GM21737 (cell line): ENCODE measurements around the gene ACBD3.

Source experiments
- ATAC-seq: cut with Tn5 transposase; IDR thresholded peaks from one replicate; pipeline ENCODE4 v1.9.1; 2021; ENCODE audit warnings: mild to moderate bottlenecking, moderate library complexity; ENCODE audit not compliant: unreplicated experiment

The ACBD3 gene

DNA sequence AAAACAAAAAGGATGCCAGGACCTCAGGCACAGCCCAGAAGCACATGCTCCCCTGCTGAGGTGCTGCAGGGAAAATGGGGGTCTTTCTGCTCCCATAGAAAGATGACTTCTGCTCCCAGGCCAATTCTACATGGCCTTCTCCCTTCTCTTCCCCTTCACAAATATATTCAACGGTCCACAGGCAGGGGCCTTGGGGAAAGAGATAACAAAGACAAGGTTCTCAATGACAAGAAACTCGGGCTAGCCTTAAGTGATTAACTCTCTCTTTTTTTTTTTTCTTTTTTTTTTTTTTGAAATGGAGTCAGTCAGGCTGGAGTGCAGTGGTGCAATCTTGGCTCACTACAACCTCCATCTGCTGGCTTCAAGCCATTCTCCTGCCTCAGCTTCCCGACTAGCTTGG is 69.9 kb downstream of the ACBD3 start:
- ATAC-seq: no peak

DNA sequence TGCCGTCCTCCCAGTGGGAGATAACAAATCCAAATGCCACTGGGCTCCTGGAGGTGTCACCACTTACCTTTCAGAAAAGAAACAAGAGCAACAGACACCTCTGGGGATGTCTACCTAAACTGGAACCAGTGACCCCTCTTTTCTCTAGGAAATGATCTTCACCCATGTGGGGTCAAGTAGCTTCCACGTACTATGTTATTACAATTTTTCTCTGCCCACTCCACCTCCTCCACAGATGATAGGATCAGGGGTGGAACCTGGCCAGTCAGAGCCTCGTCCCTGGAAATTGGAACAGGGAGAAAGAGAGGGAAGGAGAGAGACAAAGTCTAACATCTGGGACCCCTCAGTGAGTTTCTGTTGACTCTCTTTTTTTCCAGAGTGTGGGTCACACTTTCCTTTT is 73.9 kb downstream of the ACBD3 start:
- ATAC-seq: no peak

DNA sequence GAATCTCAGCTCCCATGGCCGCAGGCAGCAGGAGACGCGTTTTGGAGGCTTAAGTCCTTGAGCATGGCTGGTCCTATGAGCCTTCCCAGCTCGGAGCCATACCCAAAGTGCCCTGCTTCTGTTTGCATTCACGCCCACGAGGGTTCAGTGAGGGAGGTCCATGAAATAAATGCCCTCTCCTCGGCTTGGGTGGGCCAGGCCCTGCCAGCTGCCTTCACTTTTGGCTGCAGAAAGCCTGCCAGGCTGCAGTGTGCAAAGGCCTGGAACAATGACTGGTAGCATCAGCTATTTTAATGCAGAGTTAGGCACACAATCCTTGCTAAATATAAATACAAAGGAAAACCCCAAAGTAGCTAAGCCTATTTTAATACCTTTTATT is 74.7 kb downstream of the ACBD3 start:
- no peak for ATAC-seq

DNA sequence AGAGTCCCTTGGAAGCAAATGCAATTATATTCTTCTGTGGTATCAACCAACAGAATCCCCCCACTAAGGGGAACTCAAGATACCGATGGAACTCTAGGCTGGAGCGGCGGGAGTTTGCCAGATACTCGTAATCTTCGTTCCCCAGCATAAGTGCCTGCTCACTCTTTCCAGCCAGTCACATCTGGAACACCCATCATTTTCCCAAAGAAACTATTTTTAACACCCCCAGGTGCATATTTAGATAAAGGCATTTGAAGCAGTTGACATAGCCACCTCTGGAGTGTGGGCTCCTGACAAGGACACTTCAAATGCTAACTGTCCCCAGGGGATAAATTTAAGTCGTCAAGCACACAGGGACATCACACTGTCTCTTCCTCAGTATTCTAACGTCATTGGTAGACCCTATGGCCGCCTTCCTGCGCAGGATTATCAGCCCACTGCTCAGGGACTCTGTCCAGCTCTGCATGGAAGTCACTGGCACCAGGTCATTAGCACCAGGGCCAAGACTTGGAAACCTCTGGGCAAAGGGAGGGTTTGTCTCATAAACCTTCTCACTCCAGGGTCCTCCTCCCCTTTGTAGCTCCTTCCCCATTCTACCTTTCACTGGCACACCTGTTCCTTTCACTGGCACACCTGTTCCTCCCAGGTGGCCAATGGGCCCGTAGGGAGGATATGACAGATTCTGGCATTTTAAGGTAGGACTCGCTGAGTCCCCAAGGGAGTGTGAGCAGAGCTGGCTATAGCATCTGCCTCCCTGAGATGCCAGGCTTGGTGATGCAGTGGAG is 75.3 kb downstream of the ACBD3 start:
- ATAC-seq: no peak

DNA sequence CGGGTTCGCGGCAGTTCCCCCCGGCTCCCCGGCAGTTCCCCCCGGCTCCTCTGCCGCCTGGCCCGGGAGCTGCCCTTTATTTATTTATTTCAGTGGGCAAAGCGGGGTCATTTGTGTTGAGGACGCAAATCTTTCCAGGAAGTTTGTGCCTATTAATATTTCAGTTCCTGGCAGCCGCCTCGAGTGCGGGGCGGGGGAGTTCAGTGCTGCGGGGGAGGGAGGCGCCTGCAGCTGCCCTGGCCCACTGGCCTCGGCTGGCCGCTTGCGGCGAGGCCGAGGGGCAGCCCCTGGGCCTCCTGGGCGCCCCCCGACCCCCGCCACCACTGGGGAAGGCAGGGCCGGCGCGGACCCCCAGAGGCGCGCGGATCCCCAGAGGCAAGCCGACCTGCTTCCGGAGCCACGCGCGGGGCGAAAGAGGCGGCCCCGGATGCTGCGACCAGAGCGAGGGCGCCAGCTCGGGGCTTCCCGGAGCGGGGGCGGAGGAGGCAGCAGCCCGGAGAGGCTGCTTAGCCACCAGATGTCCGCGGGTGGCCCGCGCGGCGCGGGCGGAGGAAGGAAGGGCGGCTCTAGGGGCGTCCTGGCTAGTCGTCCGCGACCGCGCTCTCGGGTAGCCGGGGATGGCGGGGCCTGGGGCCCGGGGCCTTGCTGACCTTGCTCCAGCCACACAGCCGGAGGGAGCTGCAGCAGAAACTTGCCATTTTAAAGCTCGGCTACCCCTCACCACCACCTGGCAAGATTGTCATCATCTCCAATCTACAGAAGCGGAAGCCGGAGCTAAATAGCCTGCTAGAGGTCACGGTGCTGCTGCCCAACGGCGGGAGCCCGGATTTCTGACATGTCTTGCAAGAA is 76.1 kb downstream of the ACBD3 start:
- ATAC-seq: peak; percentile 70

DNA sequence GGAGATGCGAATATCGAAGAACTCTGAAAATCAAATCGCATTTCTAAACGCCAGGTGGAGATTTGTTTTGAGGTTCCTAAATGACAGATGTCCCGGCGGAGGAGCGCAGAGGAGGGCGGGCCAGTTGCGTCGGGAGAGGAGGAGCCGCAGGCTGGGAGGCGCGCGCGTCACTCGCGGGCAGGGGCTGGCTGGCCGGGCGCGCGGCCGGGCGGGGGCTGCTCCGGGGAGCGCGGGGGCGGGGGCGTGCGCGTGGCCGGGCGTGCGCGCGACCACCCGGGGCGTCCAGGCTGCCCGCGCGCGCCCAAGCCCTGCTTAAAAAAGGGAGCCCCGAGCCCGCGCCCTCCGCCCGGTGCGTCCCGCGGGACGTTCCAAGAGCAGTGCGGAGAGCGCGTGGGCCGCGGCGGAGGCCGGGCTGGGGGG is 76.7 kb downstream of the ACBD3 start:
- peak; percentile 78 for ATAC-seq

DNA sequence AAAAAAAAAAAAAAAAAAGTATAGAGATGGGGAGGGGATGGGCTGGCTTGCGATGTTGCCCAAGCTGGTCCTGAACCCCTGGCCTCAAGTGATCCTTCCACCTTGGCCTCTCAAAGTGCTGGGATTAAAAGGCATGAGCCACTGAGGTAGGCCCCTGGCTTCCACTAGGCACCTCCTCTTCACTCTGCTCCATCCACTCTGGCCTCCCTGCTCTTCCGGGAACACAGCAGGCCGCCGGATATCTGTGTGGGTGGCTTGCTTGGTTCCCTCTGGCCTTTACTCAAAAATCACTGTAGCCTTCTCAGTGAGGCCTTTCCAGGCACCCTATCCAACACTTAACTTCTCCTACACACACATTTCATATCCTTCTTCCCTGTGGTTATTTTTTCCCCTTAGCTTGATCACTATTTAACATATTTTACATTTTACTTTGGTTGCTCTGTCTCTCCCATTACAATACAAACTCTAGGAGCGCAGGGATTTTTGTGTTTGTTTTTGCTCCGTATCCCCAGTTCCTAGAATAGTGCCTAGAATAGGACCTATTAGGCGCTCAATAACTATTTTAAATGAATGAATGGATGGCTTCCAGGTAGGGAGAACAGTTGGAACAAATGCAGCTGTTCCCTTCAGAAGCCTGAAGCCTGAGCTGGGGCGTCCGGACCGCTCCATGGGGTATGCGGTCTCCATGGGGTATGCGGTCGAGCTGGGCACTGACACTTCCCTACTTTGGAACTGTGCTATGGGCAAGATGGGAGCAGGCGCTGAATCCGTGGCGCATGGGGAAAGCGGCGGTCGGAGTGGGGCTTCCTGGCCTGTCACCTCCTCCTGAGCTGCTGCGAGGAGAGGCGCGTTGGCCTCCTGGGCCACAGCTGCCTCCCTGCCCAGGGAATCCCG is 77.4 kb downstream of the ACBD3 start:
- no peak for ATAC-seq

DNA sequence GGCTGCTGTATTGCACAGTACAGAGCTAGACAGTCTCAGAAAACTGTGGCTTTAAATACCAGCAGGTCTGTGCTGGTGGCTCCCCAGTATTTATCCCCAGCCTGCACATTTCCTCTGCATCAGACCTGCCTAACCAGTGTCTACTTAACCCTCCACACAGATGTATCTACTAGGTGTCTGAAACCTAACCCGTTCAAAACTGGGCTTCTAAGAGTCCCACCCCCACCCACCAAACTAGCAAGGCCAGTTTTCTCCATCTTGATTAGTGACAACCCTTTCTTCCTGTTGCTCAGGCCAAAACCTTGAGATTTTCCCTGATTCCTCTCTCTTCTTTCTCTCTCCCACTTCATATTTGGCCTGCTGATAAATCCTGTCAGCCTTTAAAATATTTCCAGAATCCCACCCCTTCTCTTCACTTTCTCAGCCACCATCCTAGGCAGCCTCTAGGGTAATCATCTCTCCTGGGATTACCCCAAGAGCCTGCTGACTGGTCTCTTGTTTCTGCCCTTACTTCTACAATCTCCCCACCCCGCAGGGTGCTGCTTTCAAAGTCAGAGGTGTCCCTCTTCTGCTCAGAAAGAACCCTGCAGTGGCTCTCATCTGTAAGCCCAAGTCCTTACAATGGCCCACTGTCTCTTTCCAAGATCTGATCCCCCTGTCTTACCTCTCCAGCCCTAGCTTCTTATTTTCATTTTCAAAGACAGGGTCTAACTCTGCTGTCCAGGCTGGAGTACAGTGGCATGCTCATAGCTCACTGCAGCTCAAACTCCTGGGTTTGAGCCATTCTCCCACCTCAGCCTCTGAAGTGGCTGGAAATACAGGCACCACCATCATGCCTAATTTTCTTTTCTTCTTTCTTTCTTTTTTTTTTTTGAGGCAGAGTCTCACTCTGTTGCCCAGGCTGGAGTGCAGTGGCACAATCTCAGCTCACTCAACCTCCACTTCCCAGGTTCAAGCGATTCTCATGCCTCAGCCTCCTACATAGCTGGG is 78.8 kb downstream of the ACBD3 start:
- no peak for ATAC-seq

DNA sequence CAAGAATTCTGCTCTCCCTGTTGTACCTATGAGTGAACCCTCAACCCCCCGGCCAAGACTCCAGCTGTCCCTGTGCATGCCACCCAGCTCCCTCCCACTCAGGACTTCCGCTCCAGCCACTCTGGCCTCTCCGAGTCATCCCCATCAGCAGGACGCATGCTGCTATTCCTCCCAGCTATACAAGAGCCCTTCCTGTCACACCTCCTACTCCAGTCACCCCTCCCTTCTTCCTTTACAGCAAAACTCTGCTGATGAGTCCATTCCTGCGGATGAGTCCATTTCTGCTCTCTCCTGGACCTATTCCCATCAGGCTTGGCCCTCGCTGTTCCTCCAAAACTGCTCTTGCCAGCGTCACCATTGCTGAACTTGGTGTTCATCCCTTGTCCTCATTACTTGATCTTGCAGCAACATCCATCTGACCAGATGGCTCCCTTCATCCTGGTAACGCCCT is 81.8 kb downstream of the ACBD3 start:
- no peak for ATAC-seq

DNA sequence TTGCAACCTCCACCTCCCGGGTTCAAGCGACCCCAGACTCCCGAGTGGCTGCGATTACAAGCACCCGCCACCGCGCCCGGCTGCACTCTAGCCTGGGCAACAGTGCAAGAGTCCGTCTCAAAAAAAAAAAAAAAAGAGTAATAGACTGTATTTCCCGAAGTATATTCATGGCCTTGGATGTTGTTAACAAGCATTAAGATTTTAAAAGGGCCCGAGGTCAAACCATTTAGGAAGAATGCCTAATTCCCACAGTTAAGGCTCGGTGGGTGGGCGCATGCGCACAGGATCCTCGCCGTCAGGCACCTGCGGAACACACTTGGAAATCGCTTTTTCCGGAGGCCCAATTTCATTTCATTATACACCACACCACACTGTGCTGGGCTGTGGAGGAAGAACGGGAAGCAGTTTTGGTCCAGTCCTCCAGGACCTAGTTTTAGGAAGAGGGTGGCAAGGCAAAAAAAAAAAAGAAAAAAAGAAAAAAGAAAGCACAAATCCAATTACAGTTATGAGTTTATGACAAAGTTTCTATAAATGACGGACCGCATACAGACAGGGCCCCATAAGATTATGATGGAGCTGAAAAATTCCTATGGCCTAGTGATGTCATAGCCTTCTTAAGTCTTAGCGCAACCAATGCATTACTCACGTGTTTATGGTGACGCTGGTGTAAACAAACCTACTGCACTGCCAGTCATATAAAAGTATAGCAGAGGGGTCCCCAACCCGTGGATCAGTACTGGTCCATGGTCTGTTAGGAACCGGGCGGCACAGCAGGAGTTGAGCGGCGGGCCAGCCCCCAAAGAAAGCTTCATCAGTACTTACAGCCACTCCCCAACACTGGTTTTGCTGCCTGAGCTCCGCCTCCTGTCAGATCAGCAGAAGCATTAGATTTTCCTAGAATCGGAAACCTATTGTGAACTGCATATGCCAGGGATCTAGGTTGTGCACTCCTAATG is 85.8 kb downstream of the ACBD3 start:
- ATAC-seq: no peak

DNA sequence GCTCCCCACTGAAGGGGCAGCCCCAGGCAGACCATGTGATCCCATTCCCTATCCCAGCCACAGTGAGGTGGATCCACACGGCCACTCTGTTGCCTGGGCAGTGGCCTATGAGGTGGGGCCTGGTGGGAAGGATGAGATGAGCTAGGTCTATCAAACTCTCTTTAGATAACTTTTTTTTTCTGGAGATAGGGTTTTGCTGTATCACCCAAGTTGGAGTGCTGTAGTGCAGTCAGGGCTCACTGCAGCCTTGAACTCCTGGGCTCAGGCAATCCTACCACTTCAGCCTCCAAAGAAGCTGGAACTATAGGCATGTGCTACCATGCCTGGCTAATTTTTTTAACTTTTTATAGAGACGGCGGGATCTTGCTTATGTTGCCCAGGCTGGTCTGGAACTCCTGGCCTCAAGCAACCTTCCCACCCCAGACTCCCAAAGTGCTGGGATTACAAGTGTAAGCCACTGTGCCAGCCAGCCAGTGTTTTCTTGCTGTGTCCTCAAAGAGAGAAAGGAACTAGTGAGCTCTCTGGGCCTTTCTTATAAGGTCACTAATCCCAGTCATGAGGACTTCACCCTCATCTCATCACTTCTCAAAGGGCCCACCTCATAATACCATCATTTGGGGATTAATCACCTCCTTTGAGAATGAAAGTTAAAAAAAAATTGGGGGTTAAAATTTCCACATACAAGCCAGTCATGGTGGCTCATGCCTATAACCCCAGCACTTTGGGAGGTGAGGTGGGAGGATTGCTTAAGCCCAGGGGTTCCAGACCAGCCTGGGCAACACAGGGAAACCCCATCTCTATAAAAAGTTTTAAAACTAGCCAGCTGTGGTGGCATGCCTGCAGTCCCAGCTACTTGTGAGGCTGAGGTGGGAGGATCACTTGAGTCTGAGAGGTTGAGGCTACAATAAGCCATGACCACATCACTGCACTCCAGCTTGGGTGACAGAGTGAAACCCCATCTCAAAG is 87.4 kb downstream of the ACBD3 start:
- no peak for ATAC-seq

DNA sequence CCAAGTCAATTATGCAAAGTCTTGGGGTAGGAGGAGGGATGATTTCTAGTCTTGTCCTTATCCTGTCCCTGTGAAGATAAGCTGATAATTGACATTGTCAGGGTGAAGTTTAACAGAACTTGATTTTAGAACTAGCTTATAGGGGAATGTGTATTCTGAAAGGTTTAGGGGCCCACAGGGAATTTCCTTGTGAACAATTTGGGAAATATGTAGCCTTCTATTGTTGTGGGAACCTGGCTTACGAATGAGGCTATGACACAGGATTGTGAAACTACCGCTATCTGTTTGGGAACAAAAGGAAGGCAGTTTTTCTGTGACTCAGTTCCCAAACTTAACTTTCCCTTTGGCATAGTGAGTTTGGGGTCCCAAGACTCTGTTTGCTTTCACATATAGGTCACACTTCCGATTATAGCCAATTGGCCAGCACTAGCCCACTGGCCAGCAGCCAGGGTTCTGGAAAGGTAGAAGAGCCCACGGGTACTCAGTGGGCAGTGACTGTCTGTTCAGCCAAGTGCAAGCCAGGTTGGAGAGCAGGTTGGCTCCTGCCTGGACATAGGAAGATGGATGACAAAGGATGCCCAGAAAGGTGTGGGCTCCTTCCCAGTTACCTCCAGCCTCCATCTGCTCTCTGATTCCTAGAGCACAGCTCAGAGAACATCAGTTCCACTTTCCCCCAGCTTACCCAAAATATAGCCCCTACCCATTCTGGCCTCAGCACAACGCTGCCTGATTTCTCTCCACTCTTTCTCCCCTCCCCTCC is 88.5 kb downstream of the ACBD3 start:
- ATAC-seq: no peak

DNA sequence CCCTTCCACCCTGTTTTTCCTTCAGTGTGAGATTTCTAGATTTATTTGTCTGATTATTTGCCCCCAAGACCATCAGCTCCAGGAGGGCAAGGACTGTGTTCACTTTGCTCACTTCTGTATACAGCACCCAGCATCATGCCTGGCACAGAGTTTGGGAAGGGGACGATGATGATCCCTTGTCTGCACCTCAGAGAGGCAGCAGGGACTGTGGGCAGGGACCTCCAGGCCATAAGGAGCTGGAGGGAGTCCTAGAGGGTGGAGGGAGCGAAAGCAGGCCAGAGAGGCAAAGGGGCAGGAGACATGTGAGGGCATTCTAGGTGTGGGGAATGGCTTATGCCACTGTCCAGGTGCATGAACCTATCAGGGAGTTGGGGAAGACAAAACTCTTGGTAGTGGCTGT is 91.3 kb downstream of the ACBD3 start:
- ATAC-seq: no peak
